ENCODE results near the gene MED13L.
"Not testable (repeated sequence)": the region's sequence is repeated elsewhere in the genome, so short reads cannot be mapped to it uniquely, and the experiment has no call there.

MED13L gene

DNA sequence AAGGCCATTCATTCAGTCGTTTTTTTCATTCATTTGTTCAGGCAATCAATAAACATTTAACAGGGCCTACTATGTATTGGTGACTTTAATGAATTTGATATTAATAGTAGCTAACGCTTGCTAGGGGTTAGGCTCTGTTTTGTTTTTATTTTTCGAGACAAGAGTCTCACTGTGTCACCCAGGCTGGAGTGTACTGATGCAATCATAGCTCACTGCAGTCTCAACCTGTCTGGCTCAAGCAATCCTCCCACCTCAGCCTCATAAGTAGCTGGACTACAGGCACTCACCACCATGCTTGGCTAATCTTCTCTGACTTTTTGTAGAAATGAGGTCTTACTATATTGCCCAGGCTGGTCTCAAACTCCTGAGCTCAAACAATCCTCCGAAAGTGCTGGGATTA lies 25.6 kb upstream of the MED13L start:
- DNase-seq: no peak

DNA sequence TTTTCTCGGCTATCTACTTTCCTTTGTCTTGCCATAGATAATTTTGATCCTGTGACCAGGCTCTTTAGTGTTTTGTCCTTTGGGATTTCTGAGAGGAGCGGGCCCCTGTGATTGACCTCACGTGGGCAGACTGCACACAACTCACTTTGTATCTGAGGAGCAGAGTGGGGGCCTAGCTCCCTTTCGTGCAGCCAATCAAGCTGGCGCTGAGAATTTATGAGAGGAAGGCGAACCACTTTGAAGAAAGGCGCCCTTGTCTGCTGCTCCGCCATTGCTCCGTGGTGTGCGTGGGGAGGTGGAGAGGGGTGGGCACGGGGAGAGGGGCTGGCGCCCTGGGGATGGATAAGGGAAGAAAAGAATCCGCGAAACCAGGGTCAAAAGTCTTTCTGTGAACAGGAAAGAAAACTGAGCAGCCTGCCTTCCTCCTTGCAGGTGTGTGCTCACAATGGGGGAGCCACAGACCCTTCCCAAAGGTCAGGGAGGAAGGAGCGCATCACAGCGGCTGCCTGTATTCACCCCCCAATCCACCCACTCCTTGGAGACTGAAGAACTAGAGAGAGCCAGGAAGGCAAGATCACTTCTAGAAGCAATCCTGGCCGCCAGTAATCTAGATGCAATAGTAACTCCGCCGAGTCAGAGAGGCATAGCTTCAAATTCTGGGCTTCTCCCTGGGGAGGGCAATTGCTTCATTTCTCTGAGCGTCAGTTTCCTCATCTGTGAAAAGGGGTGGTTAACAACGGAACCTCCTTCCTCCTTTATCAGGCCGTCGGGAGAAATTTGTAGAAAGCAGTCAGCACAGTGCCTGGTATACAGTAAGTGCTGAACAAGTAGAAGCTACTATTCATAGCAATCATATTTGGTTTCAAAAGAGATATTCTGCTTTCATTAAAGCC lies 24.9 kb upstream of the MED13L start:
- no peak for DNase-seq

DNA sequence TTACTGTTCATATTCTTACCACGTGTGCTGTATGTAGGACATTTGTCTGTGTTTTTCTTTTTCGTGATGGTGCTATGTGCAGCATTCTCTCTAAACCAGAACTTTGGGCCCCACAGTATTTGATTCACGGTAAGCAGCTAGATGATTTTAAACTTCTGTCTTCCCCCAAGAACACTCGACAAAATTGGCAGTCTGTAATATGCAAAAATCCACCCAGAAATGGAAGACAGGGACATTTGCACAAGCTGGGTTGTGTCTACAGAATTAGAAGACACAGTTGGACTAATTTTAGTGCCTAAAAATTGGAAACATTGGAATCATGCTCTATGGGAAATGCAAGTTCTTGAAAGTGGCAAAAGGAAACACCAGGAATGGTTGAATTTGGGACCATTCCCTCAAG lies 24.1 kb upstream of the MED13L start:
- no peak for DNase-seq

DNA sequence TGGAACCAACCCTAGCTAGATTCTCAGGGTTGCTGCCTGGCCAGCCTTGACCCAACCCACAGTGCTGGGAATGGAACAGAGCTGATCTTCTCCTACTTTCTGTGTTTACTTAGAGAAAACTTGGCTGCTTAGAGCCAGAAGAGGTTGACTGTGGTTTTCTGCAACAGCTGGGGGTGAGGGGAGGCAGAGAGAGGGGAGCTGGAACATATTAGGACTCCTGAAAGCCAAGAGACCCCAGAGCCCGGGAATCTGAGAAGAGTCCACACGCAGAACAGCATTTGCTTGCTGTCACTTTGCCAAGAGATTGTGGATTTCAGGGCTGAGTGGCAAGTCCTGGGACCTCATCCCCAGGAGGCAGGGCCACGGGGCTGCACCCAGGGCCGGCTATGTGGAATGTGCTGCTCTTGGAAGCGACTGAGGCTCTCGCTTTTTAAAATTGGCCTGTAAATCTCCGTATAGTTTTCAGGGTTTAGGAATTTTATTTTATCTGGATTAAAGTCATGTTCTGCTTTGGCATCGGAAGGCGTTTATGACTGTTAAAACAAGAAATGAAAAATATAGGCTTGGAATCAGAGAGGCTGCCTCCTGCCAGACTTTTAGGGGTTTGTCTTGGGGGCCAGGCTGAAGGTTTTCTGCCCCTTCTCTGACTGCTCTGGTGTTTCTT lies 22.3 kb upstream of the MED13L start:
- no peak for DNase-seq

DNA sequence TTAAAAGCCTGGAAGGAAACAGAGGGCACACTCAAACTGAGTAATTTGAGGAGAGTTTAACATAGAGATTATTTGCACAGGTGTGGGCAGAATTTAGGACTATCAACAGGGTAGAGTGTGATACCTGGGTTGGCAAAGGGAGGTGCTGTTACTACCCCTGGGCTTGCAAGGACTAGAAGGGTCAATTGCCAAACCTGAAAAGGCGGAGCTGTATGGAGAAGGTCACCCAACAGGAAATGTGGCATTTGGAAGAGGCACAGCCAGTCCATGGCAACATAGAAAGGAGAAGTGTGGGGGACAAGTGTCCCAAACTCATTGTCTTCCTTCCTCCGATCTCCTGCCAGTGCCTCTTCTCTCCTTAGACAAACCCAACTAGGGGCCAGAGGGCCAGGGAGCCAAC lies 21.6 kb upstream of the MED13L start:
- DNase-seq: no peak

DNA sequence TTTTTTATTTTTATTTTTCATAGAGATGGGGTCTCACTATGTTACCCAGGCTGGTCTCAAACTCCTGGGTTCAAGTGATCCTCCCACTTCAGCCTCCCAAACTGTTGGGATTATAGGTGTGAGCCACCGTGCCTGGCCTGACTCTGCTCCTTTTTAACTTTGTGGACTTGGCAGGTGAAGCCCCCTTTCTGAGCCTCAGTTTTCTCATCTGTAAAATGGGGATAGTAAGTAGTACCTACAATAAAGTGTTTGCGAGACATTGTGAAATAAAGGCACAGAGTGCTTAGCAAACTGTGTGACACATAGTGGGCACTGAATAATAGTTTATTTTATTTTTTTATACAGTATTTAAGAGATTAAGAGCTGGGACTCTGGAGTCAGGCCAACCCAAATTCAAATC lies 21.1 kb upstream of the MED13L start:
- no peak for DNase-seq

DNA sequence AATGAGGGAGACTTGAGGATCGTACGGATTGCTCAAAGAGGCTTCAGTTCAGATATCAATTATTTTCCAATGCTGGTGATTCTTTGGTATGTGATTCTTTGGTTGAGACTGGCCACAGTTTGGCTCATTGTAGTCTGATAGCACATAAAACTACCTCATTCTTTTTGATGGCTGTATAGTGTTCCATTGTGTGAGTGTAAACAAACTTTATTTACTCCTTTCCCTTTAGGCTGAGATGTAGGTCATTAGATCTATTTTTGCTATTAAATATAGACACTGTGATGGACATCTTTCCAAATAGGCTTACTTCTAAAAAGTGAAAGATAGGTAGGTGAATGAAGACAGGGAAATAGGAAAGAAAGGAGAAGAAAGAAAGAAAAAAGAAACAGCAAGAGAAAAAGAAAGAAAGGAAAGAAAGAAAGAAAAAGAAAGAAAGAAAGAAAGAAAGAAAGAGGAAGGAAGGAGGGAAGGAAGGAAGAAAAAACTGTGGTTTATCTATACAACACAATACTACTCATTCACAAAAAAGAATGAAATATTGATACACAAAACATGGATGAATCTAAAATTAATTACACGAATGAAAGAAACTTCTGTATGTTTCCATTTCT lies 19.8 kb upstream of the MED13L start:
- no peak for DNase-seq

DNA sequence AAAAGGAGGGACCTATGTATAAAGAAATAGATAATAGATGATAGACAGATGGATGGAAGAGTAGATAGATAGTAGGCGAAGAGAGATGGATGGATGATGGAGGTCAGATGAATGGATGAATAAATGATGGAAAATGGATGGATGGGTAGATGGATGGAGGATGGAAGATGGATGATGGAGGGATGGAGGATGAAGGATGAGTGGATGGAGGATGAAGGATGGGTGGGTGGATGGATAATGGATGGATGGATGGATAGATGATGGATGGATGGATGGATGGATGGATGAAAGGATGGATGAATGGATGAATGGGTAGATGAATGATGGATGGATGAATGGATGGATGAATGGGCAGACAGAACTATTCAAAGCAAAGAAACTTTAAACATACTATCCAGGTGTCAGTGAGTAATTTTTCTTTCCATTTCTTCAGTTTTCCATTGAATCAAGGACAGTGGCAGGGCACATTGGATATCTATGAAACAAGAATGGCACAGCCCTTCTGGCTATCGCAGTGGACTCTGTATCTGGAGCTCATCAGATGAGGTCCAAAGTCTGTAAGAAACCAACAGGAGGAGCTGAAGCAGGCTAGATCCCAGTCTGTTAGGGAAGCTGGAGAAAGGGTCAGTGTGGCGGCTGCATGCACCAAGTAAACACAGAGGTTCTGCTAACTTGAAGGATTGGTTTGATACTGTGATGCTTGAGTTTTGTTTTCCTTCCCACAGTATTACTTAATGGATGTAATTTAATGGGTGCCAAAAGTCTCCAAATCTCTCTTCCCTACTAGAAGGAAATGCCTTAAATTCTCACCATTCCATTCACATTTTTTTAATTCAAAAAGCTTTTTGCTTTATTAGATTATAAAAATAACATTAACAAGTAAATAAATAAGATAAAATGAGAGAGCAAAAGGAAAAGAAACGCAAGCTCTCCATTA lies 18.1 kb upstream of the MED13L start:
- no peak for DNase-seq

DNA sequence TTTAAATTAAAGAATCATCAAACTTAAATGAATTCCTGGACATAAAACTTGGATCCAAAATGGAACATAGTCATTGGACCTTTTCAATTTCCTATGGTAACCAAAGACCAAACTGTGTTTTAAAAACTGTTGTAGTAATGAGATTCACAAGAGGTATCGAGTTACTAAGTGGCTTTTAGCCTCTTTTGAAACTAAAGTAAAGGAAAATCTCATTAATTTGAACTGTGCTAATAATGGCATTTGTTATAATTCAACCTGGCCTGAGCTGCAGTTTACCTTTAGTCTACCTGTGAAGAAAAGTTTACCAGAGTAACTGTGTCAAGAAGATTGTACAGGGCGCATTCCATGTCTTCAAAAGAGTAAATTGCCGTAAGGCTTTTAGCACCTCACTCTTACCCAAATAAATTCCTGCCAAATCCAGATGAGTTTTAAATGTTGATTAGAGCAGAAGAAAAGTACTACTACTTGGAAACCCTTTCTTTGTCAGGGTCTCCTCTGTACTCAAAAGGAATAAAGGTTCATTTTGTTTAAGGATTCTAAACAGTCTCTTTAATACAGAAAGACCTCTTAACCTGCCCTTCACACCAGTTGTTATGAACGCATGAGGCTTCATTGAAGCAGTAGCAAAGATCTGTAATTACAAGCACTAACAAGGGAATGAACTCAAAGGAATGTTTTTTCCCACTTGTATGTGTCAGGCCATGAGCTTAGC lies 17.1 kb upstream of the MED13L start:
- no peak for DNase-seq

DNA sequence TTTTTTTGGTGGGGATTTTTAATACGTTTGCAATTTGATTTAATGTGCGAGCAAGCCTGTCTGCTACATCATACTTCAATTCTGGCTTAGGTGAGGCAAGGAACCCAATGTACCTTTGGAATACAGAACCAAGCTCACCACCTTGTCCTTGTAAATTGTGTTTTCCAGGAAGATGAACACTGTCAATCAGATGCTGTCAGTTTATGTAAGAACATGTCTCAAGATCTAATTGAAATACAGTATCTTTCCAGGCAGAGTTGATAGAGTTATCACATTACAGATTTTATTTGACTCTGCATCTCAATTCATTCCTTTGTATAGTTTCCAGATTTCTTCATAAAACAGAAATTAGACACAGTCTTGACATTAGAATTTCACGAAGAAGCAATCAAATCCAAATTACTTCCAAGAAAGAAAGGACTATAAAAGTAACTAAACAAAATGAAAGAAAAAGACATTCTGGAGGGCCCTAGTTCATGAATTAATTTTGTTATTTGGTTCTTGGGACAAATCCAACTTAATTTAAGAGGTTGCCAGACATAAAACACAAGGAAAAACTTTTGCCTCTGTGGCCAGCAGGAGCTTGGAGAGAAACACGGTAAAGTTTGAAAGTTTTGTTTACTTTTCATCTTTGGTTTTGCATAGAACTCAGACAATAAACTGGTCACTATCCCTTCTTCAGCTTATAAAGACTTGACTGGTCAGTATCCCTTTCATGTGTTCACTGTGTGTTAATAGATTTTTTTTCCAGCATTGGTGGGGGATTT lies 16.4 kb upstream of the MED13L start:
- no peak for DNase-seq

DNA sequence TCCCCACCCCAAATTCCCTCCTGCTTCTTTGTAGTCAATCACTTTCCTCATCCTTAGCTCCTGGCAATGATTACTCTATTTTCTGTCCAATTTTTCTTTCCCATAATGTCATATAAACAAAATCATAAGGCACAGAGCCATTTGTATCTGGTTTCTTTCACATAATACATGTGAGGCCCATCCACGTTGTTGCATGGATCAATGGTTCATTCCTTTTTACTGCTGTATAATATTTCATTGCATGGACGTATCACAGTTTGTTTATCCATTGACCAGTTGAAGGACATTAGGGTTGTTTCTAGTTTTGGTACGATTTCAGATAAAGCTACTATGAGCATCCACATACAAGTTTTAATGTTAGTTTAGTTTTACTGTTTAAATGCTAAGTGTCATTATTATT lies 13.7 kb upstream of the MED13L start:
- no peak for DNase-seq

DNA sequence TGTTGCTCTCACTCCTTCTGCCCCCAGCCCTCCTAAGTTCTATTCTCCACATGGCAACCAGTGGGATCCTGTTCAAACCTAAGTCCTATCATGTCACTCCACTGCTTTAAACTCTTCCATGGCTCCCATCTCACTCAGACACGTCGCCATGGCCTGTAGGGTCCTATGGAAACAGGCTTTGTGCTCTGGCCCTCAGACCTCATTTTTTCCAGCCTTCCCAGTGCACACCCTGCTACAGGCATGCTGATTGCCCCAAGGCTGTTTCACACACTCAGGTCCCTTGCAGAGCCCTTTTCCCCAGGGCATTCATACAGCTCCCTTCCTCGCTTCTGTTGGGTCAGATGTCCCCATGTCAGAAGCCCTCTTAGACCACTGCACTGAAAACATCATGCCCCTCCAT lies 11.2 kb upstream of the MED13L start:
- DNase-seq: no peak

DNA sequence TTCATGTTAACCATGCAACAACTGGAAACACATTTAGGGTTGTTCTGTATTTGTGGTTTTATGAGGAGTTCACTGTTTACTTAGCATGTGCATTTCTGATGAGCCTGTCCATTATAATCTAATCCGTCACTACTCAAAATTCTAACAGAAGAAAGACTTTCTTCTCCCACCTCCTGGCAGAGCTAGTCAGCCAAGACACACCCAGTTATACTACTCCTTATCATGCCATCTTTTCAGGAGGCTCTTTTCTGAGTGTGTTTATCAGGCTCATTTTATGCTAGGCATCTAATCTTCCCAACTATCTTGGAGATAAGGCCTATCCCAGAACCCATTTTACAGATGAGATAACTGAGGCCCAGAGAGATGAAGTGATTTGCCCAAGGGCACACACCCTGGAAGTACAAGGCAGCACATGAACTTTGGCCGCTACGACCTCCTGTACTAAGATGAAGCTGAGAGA lies 10.4 kb upstream of the MED13L start:
- no peak for DNase-seq

DNA sequence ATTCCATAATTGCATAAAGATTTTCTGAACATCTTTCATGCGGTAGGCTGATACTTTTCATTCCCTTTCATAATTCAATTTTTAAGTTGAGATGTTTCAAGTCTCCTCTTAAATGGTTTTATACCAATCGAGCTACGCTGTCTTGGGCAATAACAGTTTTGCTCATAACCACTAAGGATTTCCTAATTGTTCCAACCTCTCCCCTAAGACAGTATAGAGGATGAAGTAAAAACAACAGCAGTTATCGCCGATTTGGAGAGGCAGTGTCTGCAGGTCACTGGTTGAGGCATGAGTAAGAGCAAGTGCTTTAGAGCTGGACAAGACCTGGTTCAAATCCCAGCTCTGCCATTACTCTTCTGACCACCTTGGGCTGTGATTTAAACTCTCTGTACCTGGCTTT lies 6.9 kb upstream of the MED13L start:
- no peak for DNase-seq

DNA sequence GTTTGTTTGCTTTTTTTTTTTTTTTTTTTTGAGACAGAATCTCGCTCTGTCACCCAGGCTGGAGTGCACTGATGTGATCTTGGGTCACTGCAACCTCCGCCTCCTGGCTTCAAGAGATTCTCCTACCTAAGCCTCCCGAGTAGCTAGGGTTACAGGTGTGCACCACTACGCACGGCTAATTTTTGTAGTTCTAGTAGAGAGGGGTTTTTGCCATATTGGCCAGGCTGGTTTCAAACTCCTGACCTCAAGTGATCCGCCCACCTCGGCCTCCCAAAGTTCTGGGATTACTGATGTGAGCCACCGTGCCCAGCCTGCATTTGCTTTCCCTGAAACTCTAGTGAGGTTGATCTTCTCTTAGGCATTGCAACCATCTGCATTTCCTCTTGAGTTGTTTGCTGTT lies 6.4 kb upstream of the MED13L start:
- DNase-seq: not testable (repeated sequence)

DNA sequence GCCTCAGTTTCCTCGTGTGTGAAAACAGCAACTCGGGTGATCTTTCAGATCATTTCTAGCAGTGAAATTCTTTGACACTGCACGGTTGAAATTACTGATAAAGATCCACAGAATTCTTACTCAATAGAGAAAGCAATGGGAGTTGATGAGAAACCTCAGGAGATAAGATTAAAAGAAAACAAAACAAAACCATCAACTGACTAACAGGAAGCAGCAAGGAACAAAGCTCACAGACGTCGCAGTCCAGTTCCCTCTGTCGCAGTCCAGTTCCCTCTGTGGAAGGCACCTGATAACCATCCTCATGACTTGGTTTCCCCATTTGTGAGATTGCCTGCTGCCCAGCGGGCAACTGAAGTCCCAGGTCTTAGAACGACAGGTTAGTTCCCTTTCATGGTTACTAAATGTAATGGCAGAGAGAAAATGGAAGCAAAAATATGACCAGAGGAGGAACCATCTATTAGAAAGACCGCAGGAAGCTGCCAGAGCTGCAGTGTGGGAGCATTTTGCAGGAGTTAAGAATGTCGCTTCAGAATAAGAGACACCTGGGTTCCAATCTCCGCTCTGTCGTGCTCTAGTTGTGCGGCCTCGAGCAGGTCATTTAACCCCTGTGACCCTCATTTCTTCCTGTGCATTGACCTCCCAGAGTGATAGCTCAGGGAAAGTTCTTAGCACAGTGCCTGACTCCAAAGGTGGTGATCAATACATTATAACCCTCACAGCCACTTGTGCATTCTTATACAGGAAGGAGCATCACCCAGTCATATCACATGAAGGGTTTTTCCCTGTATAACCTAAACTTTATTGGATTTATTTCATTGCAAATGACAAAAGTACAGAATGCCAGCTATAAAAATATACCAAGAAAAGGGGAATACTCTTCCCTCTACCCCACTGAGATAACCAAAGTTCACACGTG lies 5.1 kb upstream of the MED13L start:
- DNase-seq: no peak

DNA sequence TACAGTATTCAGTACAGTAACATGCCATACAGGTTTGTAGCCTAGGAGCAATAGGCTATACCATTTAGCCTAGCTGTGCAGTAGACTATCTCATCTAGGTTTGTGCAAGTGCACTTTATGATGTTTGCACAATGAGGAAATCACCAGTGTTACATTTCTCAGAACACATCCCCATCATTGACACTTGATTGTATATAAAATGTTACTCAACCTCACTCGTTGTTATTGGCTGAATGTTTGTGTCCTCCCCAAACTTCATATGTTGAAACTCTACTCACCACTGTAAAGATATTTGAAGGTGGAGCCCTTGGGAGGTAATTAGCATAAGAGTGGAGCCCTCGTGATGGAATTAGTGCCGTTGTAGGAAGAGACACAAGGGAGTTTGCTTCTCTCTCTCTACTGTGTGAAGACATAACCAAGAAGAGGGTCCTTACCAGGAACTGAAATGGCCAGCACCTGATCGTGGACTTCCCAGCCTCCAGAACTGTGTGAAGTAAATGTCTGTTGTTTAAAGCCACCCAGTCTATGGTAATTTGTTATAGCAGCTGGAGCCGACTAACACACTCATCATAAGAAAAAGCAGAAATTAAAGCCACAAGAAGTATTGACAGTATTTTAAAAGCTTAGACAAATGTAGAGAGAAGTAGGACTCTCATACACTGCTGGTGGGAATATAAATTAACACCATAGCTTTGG lies 3.2 kb upstream of the MED13L start:
- no peak for DNase-seq

DNA sequence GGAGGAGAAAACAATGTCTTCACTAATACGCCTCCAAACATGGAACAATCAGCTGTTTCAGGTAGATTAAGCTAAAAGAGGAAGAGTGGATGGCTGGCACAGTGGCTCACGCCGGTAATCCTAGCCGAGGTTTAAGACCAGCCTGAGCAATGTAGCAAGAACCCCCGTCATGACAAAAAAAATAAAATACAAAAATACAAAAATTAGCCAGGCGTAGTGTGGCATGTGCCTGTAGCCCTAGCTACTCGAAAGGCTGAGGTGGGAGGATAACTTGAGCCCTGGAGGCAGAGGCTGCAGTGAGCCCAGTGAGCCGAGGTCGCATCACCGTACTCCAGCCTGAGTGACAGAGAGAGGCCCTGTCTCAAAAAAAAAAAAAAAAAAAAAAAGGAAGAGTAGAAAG lies 1.2 kb upstream of the MED13L start:
- no peak for DNase-seq

DNA sequence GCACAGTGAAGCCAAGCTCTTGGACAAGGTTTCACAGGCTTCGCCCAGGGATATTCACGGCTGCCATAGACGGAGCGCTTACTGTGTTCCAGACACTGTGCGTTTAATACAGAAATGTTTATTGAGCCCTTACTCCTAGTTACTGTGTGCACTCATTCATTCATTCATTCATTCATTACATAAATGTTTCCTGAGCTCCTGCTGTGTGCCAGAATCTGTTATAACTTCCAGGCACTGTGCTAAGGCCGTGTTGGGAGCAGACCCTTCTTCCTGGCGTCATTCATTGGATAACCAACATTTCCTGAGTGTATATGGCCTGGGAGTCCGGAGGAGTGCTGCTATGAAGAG lies 760 bp upstream of the MED13L start:
- DNase-seq: no peak
